ENCODE results near the gene CELF5. TPM values are rescaled to one million over a fixed set of nuclear protein-coding genes. Genes with fewer than 3 reads are reported as not detected.

CELF5 gene
- total and polyA plus RNA-seq, 9 of the 15 experiments (the other 6 are each of a cell fraction or from before 2014, with no cell fraction given) = 0.01 to 0.56 (median 0.22) TPM

- TF ChIP-seq NKRF (IDR thresholded peaks at IDR 0.05; ENCODE audit: borderline replicate concordance) (peak; percentile 83), BMI1 (IDR thresholded peaks at IDR 0.05; ENCODE audit: low read length) (no peak), ZNF197 (CRISPR knock-in tag; IDR thresholded peaks at IDR 0.05; ENCODE audit: low read depth) (0 out of 2 replicates have a peak, but pooled peaks have one; percentile 49), TAF7 (tag; IDR thresholded peaks at IDR 0.05) (no peak), ZNF766 (CRISPR knock-in tag; conservative IDR thresholded peaks at IDR 0.05) (no peak), LARP7 (IDR thresholded peaks at IDR 0.05) (peak; percentile 95), SMARCA5 (IDR thresholded peaks at IDR 0.05) (0 out of 2 replicates have a peak, but pooled peaks have one; percentile 31), EHMT2 (IDR thresholded peaks at IDR 0.05) (peak; percentile 99), ZNF699 (CRISPR knock-in tag; IDR thresholded peaks at IDR 0.05; ENCODE audit: insufficient replicate concordance) (no peak), FOXJ2 (tag; IDR thresholded peaks at IDR 0.05) (no peak), ZNF511 (CRISPR knock-in tag; IDR thresholded peaks at IDR 0.05) (peak; percentile 82), CLOCK (CRISPR knock-in tag; IDR thresholded peaks at IDR 0.05; ENCODE audit: borderline replicate concordance) (no peak), TAL1 (IDR thresholded peaks at IDR 0.05) (no peak), PHB2 (IDR thresholded peaks at IDR 0.05; ENCODE audit: low read depth) (peak; percentile 73), CTCF (IDR thresholded peaks at IDR 0.05 in 2 of 3, conservative IDR thresholded peaks at IDR 0.05 in 1 of 3; ENCODE audit: insufficient read depth in 2 of 3, low read depth in 1 of 3, low read length in 3 of 3) (no peak), E2F4 (CRISPR knock-in tag; IDR thresholded peaks at IDR 0.05; ENCODE audit: low read depth) (peak; percentile 69; the same call in 1 of the 2 replicates), HDAC2 (IDR thresholded peaks at IDR 0.05) (peak; percentile 80), ZNF12 (CRISPR knock-in tag; IDR thresholded peaks at IDR 0.05) (no peak), C11orf30 (IDR thresholded peaks at IDR 0.05; ENCODE audit: low read depth) (no peak), TBP (optimal IDR thresholded peaks at IDR 0.05; ENCODE audit: low read depth, low read length) (no peak), DNMT1 (IDR thresholded peaks at IDR 0.05) (no peak; the same call in 1 of the 2 replicates)
Observed at GRCh38 chr19:3243819-3244700, 19.6 kb downstream of the CELF5 start (continued).

Measured in K562 (cell line).